SK-N-MC (cell line): ENCODE results near the gene MATN4.
A peak's percentile ranks its signal among the peaks of the same experiment; 100 is the strongest.

Source experiments
- EZH2 ChIP-seq: fragments of 200-600 bp; sonication (generic); IDR thresholded peaks from one replicate; pipeline ENCODE4 v1.6.1; 2017; ENCODE audit warnings: antibody characterized with exemption
- FOXP2 ChIP-seq: optimal IDR thresholded peaks from 2 replicates; pipeline ENCODE3; 2011; ENCODE audit warnings: mild to moderate bottlenecking, moderate library complexity; ENCODE audit not compliant: insufficient read depth; ENCODE audit errors: extremely low read length, control extremely low read depth
- POLR2AphosphoS5 ChIP-seq: IDR thresholded peaks from 2 replicates; pipeline ENCODE4 v1.6.1; 2012; ENCODE audit warnings: mild to moderate bottlenecking, low read depth, low read length, borderline replicate concordance

- TF ChIP-seq EZH2 (peak; percentile 35), POLR2AphosphoS5 (no peak), FOXP2 (no peak)
Measured at GRCh38 chr20:45246109-45246508, 62.0 kb downstream of the MATN4 start.
